Progenitor cell of endocrine pancreas (in vitro differentiated cells): ENCODE results near the gene CEP57L1. TPM values are rescaled to one million over a fixed set of nuclear protein-coding genes. Genes with fewer than 3 reads are reported as not detected.

Experiments
- DNase-seq: peaks from one replicate; pipeline ENCODE4 v3.0.0; 2021; ENCODE audit warnings: low spot score; ENCODE audit not compliant: unreplicated experiment
- H3K27ac Mint-ChIP-seq: 2 replicates; pipeline ENCODE4 v1.8.0; 2021; ENCODE audit warnings: mild to moderate bottlenecking, moderate library complexity, mixed read lengths
- H3K27me3 Mint-ChIP-seq: 2 replicates; pipeline ENCODE4 v1.8.0; 2021; ENCODE audit warnings: mixed read lengths
- H3K36me3 Mint-ChIP-seq: 2 replicates; pipeline ENCODE4 v1.8.0; 2022; ENCODE audit warnings: mixed read lengths; ENCODE audit not compliant: insufficient read depth
- H3K4me1 Mint-ChIP-seq: 2 replicates; pipeline ENCODE4 v1.8.0; 2021; ENCODE audit warnings: low read depth, mixed read lengths
- H3K4me3 Mint-ChIP-seq: 2 replicates; pipeline ENCODE4 v1.8.0; 2021; ENCODE audit warnings: low read depth, mild to moderate bottlenecking, moderate library complexity, mixed read lengths
- H3K9me3 Mint-ChIP-seq: 2 replicates; pipeline ENCODE4 v1.8.0; 2021; ENCODE audit warnings: low read depth, mixed read lengths
- total RNA-seq: library from RNA; stranded (reverse); gene quantifications from 2 replicates; pipeline ENCODE4 v1.2.1, GENCODE V29; 2021
- TF ChIP-seq, protein P1 (sequence below): fragments of 200-600 bp; sonication (generic); IDR thresholded peaks from one replicate; pipeline ENCODE4 v1.5.0; 2021; ENCODE audit warnings: antibody characterized with exemption, mild to moderate bottlenecking; ENCODE audit not compliant: unreplicated experiment

Gene CEP57L1
- total RNA-seq, 1 donor from 2014 or later, result 11.4 TPM

DNA sequence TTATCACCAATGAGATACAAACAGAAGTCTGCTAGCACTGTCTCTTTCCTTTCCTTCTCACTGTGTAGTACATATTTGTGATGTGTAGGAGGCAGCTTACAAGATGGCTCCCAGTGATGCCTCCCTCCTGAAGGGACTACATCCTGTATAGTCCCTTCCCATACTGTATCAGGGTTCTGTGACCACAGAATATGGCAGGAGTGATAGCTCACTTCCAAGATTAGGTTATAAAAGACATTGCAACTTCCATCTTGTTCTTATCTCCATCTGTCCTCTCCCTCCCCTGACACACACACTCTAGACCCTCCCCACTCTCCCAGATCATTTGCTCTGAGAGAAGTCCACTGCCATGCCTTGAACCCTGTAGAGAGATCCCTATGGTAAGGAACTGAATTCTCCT is 38.6 kb upstream of the CEP57L1 start:
- no peaks in the 10 kb centered on the region for H3K36me3 Mint-ChIP-seq
- peaks cover 8% of the 10 kb centered on the region for H3K4me1 Mint-ChIP-seq
- TF ChIP-seq, protein P1, sequence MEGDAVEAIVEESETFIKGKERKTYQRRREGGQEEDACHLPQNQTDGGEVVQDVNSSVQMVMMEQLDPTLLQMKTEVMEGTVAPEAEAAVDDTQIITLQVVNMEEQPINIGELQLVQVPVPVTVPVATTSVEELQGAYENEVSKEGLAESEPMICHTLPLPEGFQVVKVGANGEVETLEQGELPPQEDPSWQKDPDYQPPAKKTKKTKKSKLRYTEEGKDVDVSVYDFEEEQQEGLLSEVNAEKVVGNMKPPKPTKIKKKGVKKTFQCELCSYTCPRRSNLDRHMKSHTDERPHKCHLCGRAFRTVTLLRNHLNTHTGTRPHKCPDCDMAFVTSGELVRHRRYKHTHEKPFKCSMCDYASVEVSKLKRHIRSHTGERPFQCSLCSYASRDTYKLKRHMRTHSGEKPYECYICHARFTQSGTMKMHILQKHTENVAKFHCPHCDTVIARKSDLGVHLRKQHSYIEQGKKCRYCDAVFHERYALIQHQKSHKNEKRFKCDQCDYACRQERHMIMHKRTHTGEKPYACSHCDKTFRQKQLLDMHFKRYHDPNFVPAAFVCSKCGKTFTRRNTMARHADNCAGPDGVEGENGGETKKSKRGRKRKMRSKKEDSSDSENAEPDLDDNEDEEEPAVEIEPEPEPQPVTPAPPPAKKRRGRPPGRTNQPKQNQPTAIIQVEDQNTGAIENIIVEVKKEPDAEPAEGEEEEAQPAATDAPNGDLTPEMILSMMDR, result no peak
- H3K9me3 Mint-ChIP-seq, result no peaks in the 10 kb centered on the region
- DNase-seq, result no peak
- no peak overlapping the region for H3K27ac Mint-ChIP-seq
- H3K4me3 Mint-ChIP-seq, result no peak overlapping the region
- H3K27me3 Mint-ChIP-seq, result no peaks in the 10 kb centered on the region

DNA sequence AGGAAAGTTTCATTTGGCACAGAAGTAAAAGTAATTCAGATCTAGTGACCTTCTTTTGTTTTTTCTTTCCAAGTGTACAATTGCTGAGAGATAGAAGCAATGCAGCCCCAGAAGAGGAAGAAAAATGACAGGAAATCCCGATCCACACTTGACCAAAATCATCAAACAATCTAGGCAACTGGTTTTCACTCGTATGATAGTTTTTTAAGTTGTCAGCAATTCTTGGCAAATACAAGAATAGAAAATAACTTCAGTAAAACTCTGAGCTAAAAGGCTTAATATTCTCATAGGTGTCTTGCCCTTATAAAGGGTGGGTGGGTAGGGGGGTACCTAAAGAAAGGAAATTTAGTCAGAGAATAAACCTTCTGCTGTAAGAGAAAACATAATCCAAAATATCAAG is 36.7 kb upstream of the CEP57L1 start:
- Mint-ChIP-seq H3K4me3 (no peak overlapping the region), H3K36me3 (no peaks in the 10 kb centered on the region), H3K4me1 (peaks cover 3% of the 10 kb centered on the region), H3K9me3 (no peaks in the 10 kb centered on the region), H3K27me3 (no peaks in the 10 kb centered on the region), H3K27ac (no peak overlapping the region)
- TF ChIP-seq, protein P1, result no peak
- no peak for DNase-seq

GRCh38 chr6:109059153-109059552 is 36.2 kb upstream of the CEP57L1 start:
- no peak overlapping the region for H3K4me3 Mint-ChIP-seq
- peaks cover 3% of the 10 kb centered on the region for H3K4me1 Mint-ChIP-seq
- H3K9me3 Mint-ChIP-seq, result no peaks in the 10 kb centered on the region
- H3K27me3 Mint-ChIP-seq, result no peaks in the 10 kb centered on the region
- H3K36me3 Mint-ChIP-seq, result no peaks in the 10 kb centered on the region
- no peak for DNase-seq
- H3K27ac Mint-ChIP-seq, result no peak overlapping the region
- TF ChIP-seq, protein P1, result no peak

- Mint-ChIP-seq H3K4me3 (no peak overlapping the region), H3K9me3 (no peaks in the 10 kb centered on the region), H3K4me1 (peaks cover 3% of the 10 kb centered on the region), H3K27ac (no peak overlapping the region), H3K27me3 (no peaks in the 10 kb centered on the region), H3K36me3 (no peaks in the 10 kb centered on the region)
- DNase-seq, result no peak
- TF ChIP-seq, protein P1, result no peak
These were observed 35.7 kb upstream of the CEP57L1 start for GRCh38 chr6:109059571-109060021.

DNA sequence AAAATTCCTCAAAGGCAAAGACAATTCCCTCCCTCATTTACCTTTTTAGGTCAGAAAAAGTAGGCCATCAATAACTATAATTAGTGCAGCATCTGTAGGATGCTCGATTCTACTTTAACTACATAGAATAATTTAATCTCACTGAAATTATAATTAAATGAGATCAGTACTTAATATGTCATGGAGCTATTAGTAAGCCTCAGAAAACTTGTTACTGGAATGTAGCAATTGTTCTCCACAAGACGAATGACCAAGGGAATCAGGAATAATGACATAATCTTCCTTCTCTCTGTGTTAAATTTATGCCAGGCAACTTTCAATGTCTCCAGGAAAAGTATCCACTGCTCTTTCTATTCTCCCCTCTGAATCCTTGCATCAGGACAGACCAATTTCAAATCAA is 34.7 kb upstream of the CEP57L1 start:
- no peaks in the 10 kb centered on the region for H3K27me3 Mint-ChIP-seq
- H3K36me3 Mint-ChIP-seq, result no peaks in the 10 kb centered on the region
- TF ChIP-seq, protein P1, result no peak
- no peak overlapping the region for H3K4me3 Mint-ChIP-seq
- no peak for DNase-seq
- H3K9me3 Mint-ChIP-seq, result no peaks in the 10 kb centered on the region
- no peak overlapping the region for H3K27ac Mint-ChIP-seq
- peaks cover 3% of the 10 kb centered on the region for H3K4me1 Mint-ChIP-seq
